Measurements from ENCODE around the gene TSEN34.
A peak's percentile ranks its signal among the peaks of the same experiment; 100 is the strongest.
"Not testable (repeated sequence)": the region's sequence is repeated elsewhere in the genome, so short reads cannot be mapped to it uniquely, and the experiment has no call there.

The TSEN34 gene

GRCh38 chr19:54159352-54160181 is 31.5 kb upstream of the TSEN34 start, which contains the start of gene LENG1:
Gene LENG1 (minus strand): TSS chr19:54159721. CDS start chr19:54159695, 26 bp downstream.
- in situ Hi-C loops (cut with HindIII; ENCODE audit: low pct_ligation_motif_present, low pct_unique_long_range_greater_than_20kb, low sequenced_read_pairs), result no loop called here

GRCh38 chr19:54160182-54160811 is 30.8 kb upstream of the TSEN34 start:
- in situ Hi-C loops (cut with HindIII; ENCODE audit: low pct_ligation_motif_present, low pct_unique_long_range_greater_than_20kb, low sequenced_read_pairs), result no loop called here
- no peak for DNase-seq

More at GRCh38 chr19:54159352-54160181, 31.5 kb upstream of the TSEN34 start, which contains the start of gene LENG1:
- DNase-seq, result peak; percentile 99

GRCh38 chr19:54160854-54161253 is 30.3 kb upstream of the TSEN34 start:
- in situ Hi-C loops (cut with HindIII; ENCODE audit: low pct_ligation_motif_present, low pct_unique_long_range_greater_than_20kb, low sequenced_read_pairs), result no loop called here
- DNase-seq, result no peak

- no peak for DNase-seq
- in situ Hi-C loops (cut with HindIII; ENCODE audit: low pct_ligation_motif_present, low pct_unique_long_range_greater_than_20kb, low sequenced_read_pairs), result no loop called here
Measured at GRCh38 chr19:54162241-54162805, 28.8 kb upstream of the TSEN34 start.

GRCh38 chr19:54162884-54163283 is 28.2 kb upstream of the TSEN34 start:
- in situ Hi-C loops (cut with HindIII; ENCODE audit: low pct_ligation_motif_present, low pct_unique_long_range_greater_than_20kb, low sequenced_read_pairs), result no loop called here
- no peak for DNase-seq

- in situ Hi-C loops (cut with HindIII; ENCODE audit: low pct_ligation_motif_present, low pct_unique_long_range_greater_than_20kb, low sequenced_read_pairs), result no loop called here
- no peak for DNase-seq
Measured at GRCh38 chr19:54164369-54165068, 26.6 kb upstream of the TSEN34 start.

GRCh38 chr19:54165222-54165621 is 25.9 kb upstream of the TSEN34 start:
- DNase-seq, result no peak
- in situ Hi-C loops (cut with HindIII; ENCODE audit: low pct_ligation_motif_present, low pct_unique_long_range_greater_than_20kb, low sequenced_read_pairs), result no loop called here

- in situ Hi-C loops (cut with HindIII; ENCODE audit: low pct_ligation_motif_present, low pct_unique_long_range_greater_than_20kb, low sequenced_read_pairs), result no loop called here
- peak; percentile 83 for DNase-seq
Measured at GRCh38 chr19:54168174-54168917, 22.8 kb upstream of the TSEN34 start.

GRCh38 chr19:54169149-54169740 is 21.9 kb upstream of the TSEN34 start:
- in situ Hi-C loops (cut with HindIII; ENCODE audit: low pct_ligation_motif_present, low pct_unique_long_range_greater_than_20kb, low sequenced_read_pairs), result no loop called here
- no peak for DNase-seq

GRCh38 chr19:54171736-54172431 is 19.2 kb upstream of the TSEN34 start:
- in situ Hi-C loops (cut with HindIII; ENCODE audit: low pct_ligation_motif_present, low pct_unique_long_range_greater_than_20kb, low sequenced_read_pairs); DNase-seq: not testable (repeated sequence)

GRCh38 chr19:54172471-54173358 is 18.4 kb upstream of the TSEN34 start, which contains the start of gene TMC4:
Gene TMC4 (minus strand): TSS chr19:54173160. CDS start chr19:54173117, 43 bp downstream.
- no peak for DNase-seq
- in situ Hi-C loops (cut with HindIII; ENCODE audit: low pct_ligation_motif_present, low pct_unique_long_range_greater_than_20kb, low sequenced_read_pairs), result no loop called here

GRCh38 chr19:54173359-54173699 is 17.8 kb upstream of the TSEN34 start:
- in situ Hi-C loops (cut with HindIII; ENCODE audit: low pct_ligation_motif_present, low pct_unique_long_range_greater_than_20kb, low sequenced_read_pairs), result no loop called here
- no peak for DNase-seq

GRCh38 chr19:54173951-54174834 is 16.9 kb upstream of the TSEN34 start:
- in situ Hi-C loops (cut with HindIII; ENCODE audit: low pct_ligation_motif_present, low pct_unique_long_range_greater_than_20kb, low sequenced_read_pairs), result no loop called here
- DNase-seq, result no peak

GRCh38 chr19:54178581-54179261 is 12.4 kb upstream of the TSEN34 start:
- peak; percentile 20 for DNase-seq
- in situ Hi-C loops (cut with HindIII; ENCODE audit: low pct_ligation_motif_present, low pct_unique_long_range_greater_than_20kb, low sequenced_read_pairs), result no loop called here

GRCh38 chr19:54179262-54179852 is 11.8 kb upstream of the TSEN34 start:
- in situ Hi-C loops (cut with HindIII; ENCODE audit: low pct_ligation_motif_present, low pct_unique_long_range_greater_than_20kb, low sequenced_read_pairs), result no loop called here
- no peak for DNase-seq

Data from ACHN (cell line).